Activated CD8-positive, alpha-beta T cell treated with anti-CD3 and anti-CD28 coated beads for 36 hours (primary cell): ENCODE results near the gene TIMP1. TPM values are rescaled to one million over a fixed set of nuclear protein-coding genes. Genes with fewer than 3 reads are reported as not detected.

Experiments used
- ATAC-seq: fragments of 200-7000 bp; cut with Tn5 transposase; one replicate; pipeline ENCODE4 v1.10.0; 2021; ENCODE audit warnings: mild to moderate bottlenecking, moderate library complexity
- CTCF ChIA-PET: fragments of 350-600 bp; sonication (Branson Sonifier 250); formaldehyde crosslinking; loops from one replicate; lab custom pipeline; 2021; ENCODE audit warnings: antibody characterized with exemption; lab: Charles Lee
- POLR2A ChIA-PET: fragments of 350-600 bp; sonication (Branson Sonifier 250); formaldehyde crosslinking; loops from one replicate; lab custom pipeline; 2021; ENCODE audit warnings: antibody characterized with exemption; lab: Charles Lee
- DNase-seq: peaks from one replicate; pipeline ENCODE4 v3.0.0-alpha.2; 2020
- H3K27ac Mint-ChIP-seq: one replicate; pipeline ENCODE4 v1.8.0; 2021; ENCODE audit warnings: mild to moderate bottlenecking, mixed read lengths
- H3K27me3 Mint-ChIP-seq: one replicate; pipeline ENCODE4 v1.8.0; 2021; ENCODE audit warnings: mixed read lengths
- H3K36me3 Mint-ChIP-seq: one replicate; pipeline ENCODE4 v1.8.0; 2021; ENCODE audit warnings: low read depth, mixed read lengths
- H3K4me1 Mint-ChIP-seq: one replicate; pipeline ENCODE4 v1.8.0; 2021; ENCODE audit warnings: low read depth, mixed read lengths
- H3K4me3 Mint-ChIP-seq: one replicate; pipeline ENCODE4 v1.8.0; 2021; ENCODE audit warnings: mild to moderate bottlenecking, moderate library complexity, mixed read lengths
- H3K9me3 Mint-ChIP-seq: one replicate; pipeline ENCODE4 v1.8.0; 2021; ENCODE audit warnings: mixed read lengths
- intact Hi-C: fragments of 100-400 bp; cut with micrococcal nuclease; formaldehyde crosslinking; loops from one replicate; pipeline ENCODE4 v1.10.0; 2022
- total RNA-seq, 2 experiments: library from RNA; stranded (reverse); gene quantifications; one replicate each; pipeline ENCODE4 v1.2.3, GENCODE V29; 2021
- TF ChIP-seq, protein P1 (sequence below): fragments of 200-600 bp; IDR thresholded peaks from one replicate; pipeline ENCODE4 v1.8.0; 2022; ENCODE audit warnings: antibody characterized with exemption, mild to moderate bottlenecking

The TIMP1 gene
- total RNA-seq, 2 experiments from 2014 or later = 3.0 to 4.3 TPM

DNA sequence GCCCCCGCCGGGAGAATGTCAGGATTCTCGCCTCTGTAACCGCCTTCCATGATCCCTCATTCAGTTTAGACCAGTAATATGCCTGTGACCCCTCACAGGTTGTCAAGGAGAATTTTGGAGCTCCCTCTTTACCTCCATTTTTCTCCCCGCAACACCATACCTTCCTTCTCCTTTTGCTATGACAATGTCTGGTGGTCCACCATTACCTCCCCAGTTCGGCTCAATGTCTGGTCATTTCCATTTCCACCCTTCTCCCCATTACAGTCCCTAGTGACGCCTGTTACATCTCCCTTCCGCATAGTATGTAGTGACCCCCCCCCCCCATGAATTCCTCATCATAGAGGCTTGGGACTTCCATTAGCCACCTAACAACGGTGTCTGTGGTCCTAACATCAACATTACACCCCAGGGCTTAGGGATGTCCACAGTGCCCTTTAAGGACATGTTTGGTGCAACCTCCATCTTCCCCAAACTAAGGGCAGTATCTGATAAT, 20.5 kb upstream of the TIMP1 start:
- no peaks in the 10 kb centered on the region for H3K9me3 Mint-ChIP-seq
- H3K27ac Mint-ChIP-seq = peak overlapping the region; percentile 93
- DNase-seq (no peak), ATAC-seq (no peak)
- H3K4me3 Mint-ChIP-seq = peak overlapping the region; percentile 94
- H3K4me1 Mint-ChIP-seq = peaks cover 34% of the 10 kb centered on the region
- POLR2A ChIA-PET = interaction anchor here (0.6 to 1.9 kb wide), 4 partner anchors 13 to 67 kb away, joined by 3 to 7 read pairs (median 3); no protein-coding TSS in a partner anchor
- CTCF ChIA-PET = no interaction called here
- H3K36me3 Mint-ChIP-seq = peaks cover 17% of the 10 kb centered on the region
- H3K27me3 Mint-ChIP-seq = no peaks in the 10 kb centered on the region
- TF ChIP-seq, protein P1, sequence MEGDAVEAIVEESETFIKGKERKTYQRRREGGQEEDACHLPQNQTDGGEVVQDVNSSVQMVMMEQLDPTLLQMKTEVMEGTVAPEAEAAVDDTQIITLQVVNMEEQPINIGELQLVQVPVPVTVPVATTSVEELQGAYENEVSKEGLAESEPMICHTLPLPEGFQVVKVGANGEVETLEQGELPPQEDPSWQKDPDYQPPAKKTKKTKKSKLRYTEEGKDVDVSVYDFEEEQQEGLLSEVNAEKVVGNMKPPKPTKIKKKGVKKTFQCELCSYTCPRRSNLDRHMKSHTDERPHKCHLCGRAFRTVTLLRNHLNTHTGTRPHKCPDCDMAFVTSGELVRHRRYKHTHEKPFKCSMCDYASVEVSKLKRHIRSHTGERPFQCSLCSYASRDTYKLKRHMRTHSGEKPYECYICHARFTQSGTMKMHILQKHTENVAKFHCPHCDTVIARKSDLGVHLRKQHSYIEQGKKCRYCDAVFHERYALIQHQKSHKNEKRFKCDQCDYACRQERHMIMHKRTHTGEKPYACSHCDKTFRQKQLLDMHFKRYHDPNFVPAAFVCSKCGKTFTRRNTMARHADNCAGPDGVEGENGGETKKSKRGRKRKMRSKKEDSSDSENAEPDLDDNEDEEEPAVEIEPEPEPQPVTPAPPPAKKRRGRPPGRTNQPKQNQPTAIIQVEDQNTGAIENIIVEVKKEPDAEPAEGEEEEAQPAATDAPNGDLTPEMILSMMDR = no peak
- intact Hi-C loops = loop anchor here (10.0 kb wide), 1 partner anchor 63 kb away; the partner anchor contains the start of gene CFP

DNA sequence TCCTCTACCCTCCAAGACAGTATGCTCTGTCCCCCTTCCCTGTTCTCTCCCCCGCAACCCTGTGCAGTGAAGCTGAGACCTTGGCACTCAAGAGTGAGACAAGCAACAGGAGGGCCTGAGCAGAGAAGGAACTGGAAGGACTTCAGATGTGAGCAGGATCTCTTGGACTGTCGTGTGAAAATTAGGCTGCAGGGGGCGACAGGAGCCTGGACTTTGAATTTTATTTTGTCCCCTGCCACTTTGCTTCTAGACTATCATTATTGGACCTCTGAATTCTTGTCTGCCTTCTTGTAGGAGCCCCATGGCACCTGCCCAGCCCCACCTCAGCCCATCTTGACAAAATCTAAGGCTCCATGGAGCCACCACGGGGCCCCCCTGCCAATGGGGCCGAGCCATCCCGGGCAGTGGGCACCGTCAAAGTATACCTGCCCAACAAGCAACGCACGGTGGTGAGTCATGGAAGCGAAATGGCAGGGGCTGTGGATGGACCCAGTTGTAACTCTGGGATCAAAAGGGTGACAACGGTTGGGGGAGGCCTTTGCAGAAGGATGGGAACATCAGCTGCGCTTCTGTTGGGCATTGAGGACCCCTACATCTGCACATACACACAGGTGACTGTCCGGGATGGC, 19.5 kb upstream of the TIMP1 start:
- POLR2A ChIA-PET = no interaction called here
- intact Hi-C loops = loop anchor here (10.0 kb wide), 1 partner anchor 62 kb away; the partner anchor contains the start of gene CFP
- H3K36me3 Mint-ChIP-seq = peaks cover 17% of the 10 kb centered on the region
- H3K27ac Mint-ChIP-seq = peak overlapping the region; percentile 45
- CTCF ChIA-PET = no interaction called here
- peaks cover 34% of the 10 kb centered on the region for H3K4me1 Mint-ChIP-seq
- TF ChIP-seq, protein P1 = peak; percentile 22
- peak overlapping the region; percentile 68 for H3K4me3 Mint-ChIP-seq
- DNase-seq (peak; percentile 57), ATAC-seq (no peak)
- H3K27me3 Mint-ChIP-seq = no peaks in the 10 kb centered on the region
- H3K9me3 Mint-ChIP-seq = no peaks in the 10 kb centered on the region

DNA sequence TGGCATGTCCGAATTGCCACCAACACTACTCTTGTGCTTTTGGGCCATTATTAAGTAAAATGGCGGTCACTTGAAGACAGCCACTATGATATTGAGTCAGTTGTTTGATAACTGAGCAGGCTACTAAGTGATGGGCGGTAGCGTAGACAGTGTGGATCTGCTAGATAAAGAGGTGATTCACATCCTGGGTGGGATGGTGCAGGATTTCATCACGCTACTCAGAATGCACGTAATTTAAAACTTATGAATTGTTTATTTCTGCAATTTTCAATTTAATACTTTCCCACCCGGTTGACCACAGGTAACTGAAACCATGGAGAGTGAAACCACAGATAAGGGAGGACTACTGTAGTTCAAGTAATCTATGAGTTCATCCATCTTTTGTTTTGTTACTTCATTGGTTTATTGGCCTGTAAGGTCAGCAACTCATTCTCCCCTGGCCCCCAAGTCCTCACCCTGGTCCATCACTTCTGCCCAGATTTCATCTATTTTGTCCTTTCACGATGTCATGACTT, 18.4 kb upstream of the TIMP1 start:
- intact Hi-C loops = loop anchor here (10.0 kb wide), 1 partner anchor 61 kb away; the partner anchor contains the start of gene CFP
- peaks cover 22% of the 10 kb centered on the region for H3K36me3 Mint-ChIP-seq
- peak; percentile 27 for DNase-seq
- POLR2A ChIA-PET = no interaction called here
- H3K27ac Mint-ChIP-seq = peak overlapping the region; percentile 83
- TF ChIP-seq, protein P1 = no peak
- H3K27me3 Mint-ChIP-seq = no peaks in the 10 kb centered on the region
- peak overlapping the region; percentile 24 for H3K4me3 Mint-ChIP-seq
- no peaks in the 10 kb centered on the region for H3K9me3 Mint-ChIP-seq
- peaks cover 34% of the 10 kb centered on the region for H3K4me1 Mint-ChIP-seq
- no peak for ATAC-seq
- CTCF ChIA-PET = no interaction called here

DNA sequence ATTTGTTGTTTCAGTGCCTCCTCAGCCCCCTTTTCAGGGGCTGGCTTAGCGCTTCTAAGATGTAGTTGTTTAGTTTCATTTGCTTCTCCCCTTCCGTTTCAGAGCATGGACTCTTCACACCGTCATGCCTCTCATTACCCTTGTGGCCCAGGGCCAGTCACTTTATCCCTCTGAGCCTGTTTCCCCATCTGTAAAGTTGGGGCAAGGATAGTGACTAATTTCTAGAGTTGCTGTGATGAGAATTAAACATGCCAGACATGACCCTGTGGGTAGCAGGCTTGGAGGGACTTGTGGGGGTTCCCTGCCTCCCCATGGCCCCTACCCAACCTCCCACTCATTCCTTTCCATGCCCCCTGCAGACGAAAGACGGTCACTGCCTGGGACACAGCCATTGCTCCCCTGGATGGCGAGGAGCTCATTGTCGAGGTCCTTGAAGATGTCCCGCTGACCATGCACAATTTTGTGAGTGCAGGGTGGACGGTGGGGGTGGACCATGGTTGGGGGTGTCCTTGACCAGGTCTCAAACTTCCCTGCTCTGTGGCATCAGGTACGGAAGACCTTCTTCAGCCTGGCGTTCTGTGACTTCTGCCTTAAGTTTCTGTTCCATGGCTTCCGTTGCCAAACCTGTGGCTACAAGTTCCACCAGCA, 17.7 kb upstream of the TIMP1 start:
- H3K27me3 Mint-ChIP-seq = no peaks in the 10 kb centered on the region
- CTCF ChIA-PET = no interaction called here

More for the DNA sequence above, 17.7 kb upstream of the TIMP1 start:
- DNase-seq (no peak), ATAC-seq (no peak)
- H3K4me1 Mint-ChIP-seq = peaks cover 34% of the 10 kb centered on the region
- POLR2A ChIA-PET = no interaction called here
- no peaks in the 10 kb centered on the region for H3K9me3 Mint-ChIP-seq
- H3K27ac Mint-ChIP-seq = peak overlapping the region; percentile 83
- H3K36me3 Mint-ChIP-seq = peaks cover 29% of the 10 kb centered on the region
- TF ChIP-seq, protein P1 = no peak
- intact Hi-C loops = loop anchor here (10.0 kb wide), 1 partner anchor 60 kb away; the partner anchor contains the start of gene CFP
- peak overlapping the region; percentile 24 for H3K4me3 Mint-ChIP-seq
